HepG2 (cell line): ENCODE measurements around the gene CST4. TPM values are rescaled to one million over a fixed set of nuclear protein-coding genes. Genes with fewer than 3 reads are reported as not detected.

Source experiments
- DMAP1 ChIP-seq: IDR thresholded peaks from 2 replicates; pipeline ENCODE4 v1.6.1; 2016
- FOXP1 ChIP-seq, 2 experiments: fragments of 450-650 bp in 1 of 2; IDR thresholded peaks; 2 replicates each; pipeline ENCODE4 v1.6.1; 2017 to 2018; ENCODE audit warnings: antibody characterized with exemption in 1 of 2
- HNRNPK ChIP-seq: fragments of 200-400 bp; formaldehyde crosslinking; IDR thresholded peaks from 2 replicates; pipeline ENCODE4 v1.6.1; 2018; ENCODE audit warnings: low read length, low read depth, moderate library complexity, mild to moderate bottlenecking; ENCODE audit not compliant: poor library complexity, severe bottlenecking
- KDM1A ChIP-seq: IDR thresholded peaks from 2 replicates; pipeline ENCODE4 v1.6.1; 2016; ENCODE audit warnings: missing compliant biosample characterization
- STAT5B ChIP-seq: sonication (generic); formaldehyde crosslinking; IDR thresholded peaks from 2 replicates; pipeline ENCODE4 v1.4.0; 2020; ENCODE audit warnings: missing genetic modification reagents
- ZKSCAN1 ChIP-seq: fragments of 150-350 bp; IDR thresholded peaks from 2 replicates; pipeline ENCODE4 v1.6.1; 2014; ENCODE audit warnings: low read length
- ZNF235 ChIP-seq: sonication (generic); formaldehyde crosslinking; IDR thresholded peaks from 2 replicates; pipeline ENCODE4 v1.8.1; 2023; ENCODE audit warnings: mild to moderate bottlenecking, missing genetic modification reagents, borderline replicate concordance
- ZSCAN29 ChIP-seq: sonication (generic); formaldehyde crosslinking; conservative IDR thresholded peaks from 2 replicates; pipeline ENCODE4 v1.4.0; 2020; ENCODE audit warnings: mild to moderate bottlenecking, missing genetic modification reagents
- polyA plus RNA-seq, 8 experiments: library from polyadenylated mRNA; depleted of rRNA in 3 of 8; stranded (reverse) in 7 of 8; unstranded in 1 of 8; fragments of >200 nt; fragmentation: Illumina TruSeq in 4 of 8; extraction: Trizol in 4 of 8; gene quantifications; 2 replicates each; pipeline versions ENCODE4 v1.2.1 to v1.2.3, GENCODE V29; 2011 to 2016; ENCODE audit warnings: low read depth in 4 of 8, missing spikeins in 1 of 8, mixed read lengths in 1 of 8; ENCODE audit not compliant: insufficient read depth in 1 of 8
- total RNA-seq, 5 experiments: library from RNA; depleted of rRNA; stranded (reverse); fragments of >200 nt; fragmentation: Illumina TruSeq; extraction: Trizol; gene quantifications; 2 replicates each; pipeline ENCODE4 v1.2.3, GENCODE V29; 2016; ENCODE audit warnings: low read depth in 1 of 5
- TF ChIP-seq, protein P1 (sequence below): IDR thresholded peaks from 2 replicates; pipeline ENCODE4 v1.6.1; 2016; ENCODE audit warnings: low read depth, borderline replicate concordance
- TF ChIP-seq, protein P2 (sequence below): IDR thresholded peaks from 2 replicates; pipeline ENCODE4 v1.6.1; 2012; ENCODE audit warnings: low read depth, low read length, improper control_type of control experiment
- TF ChIP-seq, protein P3 (sequence below), 2 experiments: fragments of 450-650 bp in 1 of 2; sonication (generic) in 1 of 2; formaldehyde crosslinking in 1 of 2; IDR thresholded peaks; 2 replicates each; pipeline versions ENCODE4 v1.6.1 to v1.8.0; 2016 to 2022; ENCODE audit warnings: antibody characterized with exemption in 1 of 2, mild to moderate bottlenecking in 1 of 2, missing genetic modification reagents in 1 of 2
- TF ChIP-seq, protein P4 (sequence below): IDR thresholded peaks from 2 replicates; pipeline ENCODE4 v1.6.1; 2016; ENCODE audit warnings: mild to moderate bottlenecking, missing biosample characterization, missing genetic modification reagents
- TF ChIP-seq, protein P5 (sequence below): sonication (generic); formaldehyde crosslinking; IDR thresholded peaks from 2 replicates; pipeline ENCODE4 v1.4.0; 2020; ENCODE audit warnings: mild to moderate bottlenecking, missing genetic modification reagents

Gene CST4
- total and polyA plus RNA-seq, 2 of the 13 experiments (the other 11 are each of a cell fraction or from before 2014, with no cell fraction given), result not detected

DNA sequence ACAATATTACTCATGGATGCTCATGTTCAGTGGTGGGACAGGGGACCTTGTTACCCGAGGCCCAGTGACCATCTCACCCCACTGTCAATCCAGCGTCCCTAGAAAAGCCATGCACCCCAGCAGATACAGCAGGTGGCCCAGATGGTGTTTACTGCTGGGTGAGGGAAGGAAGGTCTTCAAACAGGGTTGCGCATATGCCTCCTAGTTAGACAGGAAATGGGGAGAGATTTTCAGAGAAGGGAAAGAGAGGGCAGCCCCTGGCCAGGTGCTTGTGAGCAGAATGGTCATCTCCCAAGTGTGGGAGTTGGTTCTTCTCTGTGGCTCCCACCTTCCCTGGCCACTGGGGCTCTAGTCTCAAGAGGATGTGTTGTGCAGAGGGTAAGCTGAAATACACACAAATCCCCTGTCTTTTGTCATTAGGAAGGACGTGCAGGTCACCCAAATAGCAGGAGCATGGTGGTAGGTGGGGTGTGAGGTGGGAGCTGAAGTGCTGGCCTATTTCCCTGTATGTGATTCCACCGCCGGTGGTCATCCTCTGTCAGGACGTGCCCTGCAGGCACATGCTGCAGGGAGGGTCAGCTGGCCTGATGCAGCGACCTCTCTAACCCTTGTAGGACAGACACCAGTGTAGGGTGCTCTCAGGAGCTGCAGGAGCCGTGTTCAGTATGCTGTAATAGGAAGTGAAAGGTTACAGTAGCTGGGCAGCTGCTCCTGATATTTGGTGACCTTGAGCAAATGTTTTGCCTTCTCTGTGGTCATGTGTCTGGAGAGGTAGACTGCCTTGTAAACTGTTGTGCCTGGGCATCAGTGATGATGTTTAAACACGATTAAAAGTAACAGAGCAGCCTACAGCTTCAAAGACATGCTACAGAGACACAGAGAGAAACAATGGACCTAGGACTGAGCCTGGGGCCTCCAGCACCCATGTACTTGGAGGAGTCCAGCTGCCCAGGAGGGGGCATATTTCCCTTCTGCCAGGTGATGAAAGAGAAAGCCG, 47.9 kb downstream of the CST4 start (continued):
- TF ChIP-seq, protein P1, sequence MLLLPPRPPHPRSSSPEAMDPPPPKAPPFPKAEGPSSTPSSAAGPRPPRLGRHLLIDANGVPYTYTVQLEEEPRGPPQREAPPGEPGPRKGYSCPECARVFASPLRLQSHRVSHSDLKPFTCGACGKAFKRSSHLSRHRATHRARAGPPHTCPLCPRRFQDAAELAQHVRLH (CRISPR knock-in tag), result peak; percentile 94; the same call in 1 of the 2 replicates
- TF ChIP-seq, protein P2, sequence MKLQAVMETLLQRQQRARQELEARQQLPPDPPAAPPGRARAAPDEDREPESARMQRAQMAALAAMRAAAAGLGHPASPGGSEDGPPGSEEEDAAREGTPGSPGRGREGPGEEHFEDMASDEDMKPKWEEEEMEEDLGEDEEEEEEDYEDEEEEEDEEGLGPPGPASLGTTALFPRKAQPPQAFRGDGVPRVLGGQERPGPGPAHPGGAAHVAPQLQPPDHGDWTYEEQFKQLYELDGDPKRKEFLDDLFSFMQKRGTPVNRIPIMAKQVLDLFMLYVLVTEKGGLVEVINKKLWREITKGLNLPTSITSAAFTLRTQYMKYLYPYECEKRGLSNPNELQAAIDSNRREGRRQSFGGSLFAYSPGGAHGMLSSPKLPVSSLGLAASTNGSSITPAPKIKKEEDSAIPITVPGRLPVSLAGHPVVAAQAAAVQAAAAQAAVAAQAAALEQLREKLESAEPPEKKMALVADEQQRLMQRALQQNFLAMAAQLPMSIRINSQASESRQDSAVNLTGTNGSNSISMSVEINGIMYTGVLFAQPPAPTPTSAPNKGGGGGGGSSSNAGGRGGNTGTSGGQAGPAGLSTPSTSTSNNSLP, result no peak
- TF ChIP-seq HNRNPK (no peak), ZKSCAN1 (no peak), KDM1A (CRISPR knock-in tag) (no peak; the same call in 1 of the 2 replicates), STAT5B (CRISPR knock-in tag) (no peak), FOXP1 (IDR thresholded peaks at IDR 0.05) (0 out of 2 replicates have a peak, but pooled peaks have one; percentile 10), FOXP1 (CRISPR knock-in tag; IDR thresholded peaks at IDR 0.05) (peak; percentile 87), ZSCAN29 (CRISPR knock-in tag) (no peak), DMAP1 (CRISPR knock-in tag) (peak; percentile 44; the same call in 1 of the 2 replicates), ZNF235 (CRISPR knock-in tag) (no peak)
- TF ChIP-seq, protein P3, sequence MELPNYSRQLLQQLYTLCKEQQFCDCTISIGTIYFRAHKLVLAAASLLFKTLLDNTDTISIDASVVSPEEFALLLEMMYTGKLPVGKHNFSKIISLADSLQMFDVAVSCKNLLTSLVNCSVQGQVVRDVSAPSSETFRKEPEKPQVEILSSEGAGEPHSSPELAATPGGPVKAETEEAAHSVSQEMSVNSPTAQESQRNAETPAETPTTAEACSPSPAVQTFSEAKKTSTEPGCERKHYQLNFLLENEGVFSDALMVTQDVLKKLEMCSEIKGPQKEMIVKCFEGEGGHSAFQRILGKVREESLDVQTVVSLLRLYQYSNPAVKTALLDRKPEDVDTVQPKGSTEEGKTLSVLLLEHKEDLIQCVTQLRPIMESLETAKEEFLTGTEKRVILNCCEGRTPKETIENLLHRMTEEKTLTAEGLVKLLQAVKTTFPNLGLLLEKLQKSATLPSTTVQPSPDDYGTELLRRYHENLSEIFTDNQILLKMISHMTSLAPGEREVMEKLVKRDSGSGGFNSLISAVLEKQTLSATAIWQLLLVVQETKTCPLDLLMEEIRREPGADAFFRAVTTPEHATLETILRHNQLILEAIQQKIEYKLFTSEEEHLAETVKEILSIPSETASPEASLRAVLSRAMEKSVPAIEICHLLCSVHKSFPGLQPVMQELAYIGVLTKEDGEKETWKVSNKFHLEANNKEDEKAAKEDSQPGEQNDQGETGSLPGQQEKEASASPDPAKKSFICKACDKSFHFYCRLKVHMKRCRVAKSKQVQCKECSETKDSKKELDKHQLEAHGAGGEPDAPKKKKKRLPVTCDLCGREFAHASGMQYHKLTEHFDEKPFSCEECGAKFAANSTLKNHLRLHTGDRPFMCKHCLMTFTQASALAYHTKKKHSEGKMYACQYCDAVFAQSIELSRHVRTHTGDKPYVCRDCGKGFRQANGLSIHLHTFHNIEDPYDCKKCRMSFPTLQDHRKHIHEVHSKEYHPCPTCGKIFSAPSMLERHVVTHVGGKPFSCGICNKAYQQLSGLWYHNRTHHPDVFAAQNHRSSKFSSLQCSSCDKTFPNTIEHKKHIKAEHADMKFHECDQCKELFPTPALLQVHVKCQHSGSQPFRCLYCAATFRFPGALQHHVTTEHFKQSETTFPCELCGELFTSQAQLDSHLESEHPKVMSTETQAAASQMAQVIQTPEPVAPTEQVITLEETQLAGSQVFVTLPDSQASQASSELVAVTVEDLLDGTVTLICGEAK (IDR thresholded peaks at IDR 0.05), result no peak
- TF ChIP-seq, protein P3 (CRISPR knock-in tag; IDR thresholded peaks at IDR 0.05), result no peak; the same call in 1 of the 2 replicates
- TF ChIP-seq, protein P4, sequence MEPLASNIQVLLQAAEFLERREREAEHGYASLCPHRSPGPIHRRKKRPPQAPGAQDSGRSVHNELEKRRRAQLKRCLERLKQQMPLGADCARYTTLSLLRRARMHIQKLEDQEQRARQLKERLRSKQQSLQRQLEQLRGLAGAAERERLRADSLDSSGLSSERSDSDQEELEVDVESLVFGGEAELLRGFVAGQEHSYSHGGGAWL (CRISPR knock-in tag), result no peak
- TF ChIP-seq, protein P5, sequence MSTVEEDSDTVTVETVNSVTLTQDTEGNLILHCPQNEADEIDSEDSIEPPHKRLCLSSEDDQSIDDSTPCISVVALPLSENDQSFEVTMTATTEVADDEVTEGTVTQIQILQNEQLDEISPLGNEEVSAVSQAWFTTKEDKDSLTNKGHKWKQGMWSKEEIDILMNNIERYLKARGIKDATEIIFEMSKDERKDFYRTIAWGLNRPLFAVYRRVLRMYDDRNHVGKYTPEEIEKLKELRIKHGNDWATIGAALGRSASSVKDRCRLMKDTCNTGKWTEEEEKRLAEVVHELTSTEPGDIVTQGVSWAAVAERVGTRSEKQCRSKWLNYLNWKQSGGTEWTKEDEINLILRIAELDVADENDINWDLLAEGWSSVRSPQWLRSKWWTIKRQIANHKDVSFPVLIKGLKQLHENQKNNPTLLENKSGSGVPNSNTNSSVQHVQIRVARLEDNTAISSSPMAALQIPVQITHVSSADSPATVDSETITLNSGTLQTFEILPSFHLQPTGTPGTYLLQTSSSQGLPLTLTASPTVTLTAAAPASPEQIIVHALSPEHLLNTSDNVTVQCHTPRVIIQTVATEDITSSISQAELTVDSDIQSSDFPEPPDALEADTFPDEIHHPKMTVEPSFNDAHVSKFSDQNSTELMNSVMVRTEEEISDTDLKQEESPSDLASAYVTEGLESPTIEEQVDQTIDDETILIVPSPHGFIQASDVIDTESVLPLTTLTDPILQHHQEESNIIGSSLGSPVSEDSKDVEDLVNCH (CRISPR knock-in tag), result no peak
